GM23248 (cell line): ENCODE results near the gene KCNA3. TPM values are rescaled to one million over a fixed set of nuclear protein-coding genes. Genes with fewer than 3 reads are reported as not detected.

Experiments
- DNase-seq: peaks from one replicate; pipeline ENCODE4 v3.0.0-alpha.2; 2015
- H2AFZ ChIP-seq: fragments of 200-600 bp; sonication (generic); 2 replicates; pipeline ENCODE4 v1.6.1; 2016; ENCODE audit warnings: antibody characterized with exemption
- H3F3A ChIP-seq: fragments of 200-600 bp; sonication (generic); 2 replicates; pipeline ENCODE4 v1.6.1; 2016; ENCODE audit warnings: mild to moderate bottlenecking, antibody characterized with exemption, mixed run types; ENCODE audit not compliant: insufficient read depth
- H3K27ac ChIP-seq: fragments of 200-600 bp; sonication (generic); 2 replicates; pipeline ENCODE4 v1.5.1; 2016; ENCODE audit warnings: mild to moderate bottlenecking
- H3K27me3 ChIP-seq: fragments of 200-600 bp; sonication (generic); replicated peaks from 2 replicates; pipeline ENCODE4 v1.6.1; 2016; ENCODE audit warnings: mild to moderate bottlenecking; ENCODE audit not compliant: insufficient read depth
- H3K36me3 ChIP-seq: fragments of 200-600 bp; sonication (generic); 2 replicates; pipeline ENCODE4 v1.6.1; 2016; ENCODE audit warnings: low read depth, mild to moderate bottlenecking
- H3K4me1 ChIP-seq: fragments of 200-600 bp; sonication (generic); 2 replicates; pipeline ENCODE4 v1.6.1; 2016; ENCODE audit warnings: mild to moderate bottlenecking; ENCODE audit not compliant: insufficient read depth
- H3K4me2 ChIP-seq: fragments of 200-600 bp; sonication (generic); one replicate; pipeline ENCODE4 v1.6.1; 2016; ENCODE audit warnings: mild to moderate bottlenecking; ENCODE audit not compliant: unreplicated experiment
- H3K4me3 ChIP-seq: fragments of 200-600 bp; sonication (generic); 2 replicates; pipeline ENCODE4 v1.5.1; 2016; ENCODE audit warnings: mild to moderate bottlenecking
- H3K79me2 ChIP-seq: fragments of 200-600 bp; sonication (generic); 2 replicates; pipeline ENCODE4 v1.6.1; 2016; ENCODE audit warnings: mild to moderate bottlenecking; ENCODE audit not compliant: insufficient read depth
- H3K9ac ChIP-seq: fragments of 200-600 bp; sonication (generic); 2 replicates; pipeline ENCODE4 v1.6.1; 2016; ENCODE audit warnings: mild to moderate bottlenecking
- H3K9me2 ChIP-seq: fragments of 200-600 bp; sonication (generic); 2 replicates; pipeline ENCODE4 v1.6.1; 2016; ENCODE audit warnings: mixed run types, mild to moderate bottlenecking, moderate library complexity; ENCODE audit not compliant: insufficient read depth
- H3K9me3 ChIP-seq: fragments of 200-600 bp; sonication (generic); one replicate; pipeline ENCODE4 v1.6.1; 2017; ENCODE audit warnings: low read depth
- H4K20me1 ChIP-seq: fragments of 200-600 bp; sonication (generic); 2 replicates; pipeline ENCODE4 v1.6.0; 2016; ENCODE audit not compliant: insufficient read depth
- EZH2 ChIP-seq: fragments of 200-600 bp; sonication (generic); IDR thresholded peaks from 2 replicates; pipeline ENCODE4 v1.6.1; 2018; ENCODE audit warnings: antibody characterized with exemption, mild to moderate bottlenecking; ENCODE audit not compliant: insufficient read depth, poor library complexity, severe bottlenecking
- EZH2phosphoT487 ChIP-seq: fragments of 200-600 bp; sonication (generic); IDR thresholded peaks from 2 replicates; pipeline ENCODE4 v1.6.1; 2018; ENCODE audit warnings: antibody characterized with exemption, moderate library complexity, mild to moderate bottlenecking, low read depth; ENCODE audit not compliant: insufficient read depth
- WGBS, 2 experiments: methylation state at CpG; one replicate each; pipeline ENCODE4 v1.1.6; 2015 to 2017; ENCODE audit warnings: low lambda C conversion rate in 2 of 2, low coverage in 1 of 2; ENCODE audit errors: missing lambda C conversion rate in 2 of 2; 5-methylcytosine and 5-hydroxymethylcytosine counted together
- in situ Hi-C: fragments of 300-500 bp; cut with MboI; formaldehyde crosslinking; loops from 2 replicates; pipeline ENCODE4 v1.15.0; 2020
- polyA plus RNA-seq: library from polyadenylated mRNA; unstranded; fragments of >200 nt; fragmentation: Nextera tagmentation; extraction: Ambion mirVana; gene quantifications from 2 replicates; pipeline ENCODE4 v1.2.1, GENCODE V29; 2016
- total RNA-seq: library from RNA; depleted of rRNA; stranded (reverse); fragments of >200 nt; shearing (Covaris generic); gene quantifications from 2 replicates; pipeline ENCODE4 v1.2.3, GENCODE V29; 2014

KCNA3 gene
- total and polyA plus RNA-seq, 2 experiments from 2014 or later: not detected

GRCh38 chr1:110717179-110717578 lies 42.4 kb upstream of the KCNA3 start:
- Histone ChIP-seq H3K79me2 (no peaks in the 10 kb centered on the region), H3K27me3 (no peaks in the 10 kb centered on the region), H3K4me2 (no peak overlapping the region), H2AFZ (no peak overlapping the region), H3K4me1 (no peaks in the 10 kb centered on the region), H3K4me3 (no peak overlapping the region), H3K9me2 (no peaks in the 10 kb centered on the region), H4K20me1 (no peaks in the 10 kb centered on the region), H3K27ac (no peak overlapping the region), H3K36me3 (no peaks in the 10 kb centered on the region), H3K9ac (no peak overlapping the region), H3K9me3 (no peaks in the 10 kb centered on the region), H3F3A (no peaks in the 10 kb centered on the region)
- no peak for TF ChIP-seq EZH2
- TF ChIP-seq EZH2phosphoT487: no peak
- in situ Hi-C loops: no loop called here
- no peak for DNase-seq
- WGBS, 2 experiments: 47 to 56% methylated on average over 6 of the region's 6 CpGs

DNA sequence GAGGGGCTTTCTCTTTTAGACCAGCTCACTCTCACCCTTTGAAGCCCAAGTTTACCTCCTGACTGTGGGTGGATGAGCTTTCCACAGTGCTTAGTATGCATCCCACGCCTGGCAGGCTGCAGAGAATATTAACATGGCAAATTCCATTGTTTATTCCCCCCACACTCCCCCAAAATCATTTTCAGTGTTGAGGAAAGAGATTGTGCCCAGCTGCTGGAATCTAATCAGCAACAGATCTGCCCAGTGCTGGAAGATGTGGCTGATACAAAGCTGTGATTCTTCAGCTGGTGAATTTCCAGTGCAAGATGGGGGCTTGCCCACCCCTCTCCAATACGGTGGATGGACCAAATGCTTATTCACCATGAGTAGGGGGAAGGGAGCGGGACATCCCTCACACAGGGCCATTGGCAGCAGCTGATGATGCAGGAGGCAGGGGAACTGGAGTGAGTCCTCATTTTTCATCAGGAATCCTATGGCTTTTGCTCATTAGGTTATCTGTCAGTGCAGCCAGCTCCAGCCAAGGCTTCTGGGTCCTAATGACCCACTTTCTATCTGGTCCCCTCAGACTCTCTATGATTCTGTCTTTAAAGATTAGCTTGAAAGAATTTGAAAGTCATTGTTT lies 39.7 kb upstream of the KCNA3 start:
- in situ Hi-C loops: no loop called here
- TF ChIP-seq EZH2 (no peak), EZH2phosphoT487 (no peak)
- H3K27me3 ChIP-seq: 0 out of 2 replicates have a peak, but pooled peaks cover 2% of the 10 kb centered on the region
- no peaks in the 10 kb centered on the region for H3K36me3 ChIP-seq
- no peaks in the 10 kb centered on the region for H4K20me1 ChIP-seq
- DNase-seq: no peak
- 0 to 12% methylated on average over 3 of the region's 3 CpGs for WGBS, 2 experiments
- no peak overlapping the region for H2AFZ ChIP-seq
- no peak overlapping the region for H3K4me3 ChIP-seq
- H3F3A ChIP-seq: no peaks in the 10 kb centered on the region
- H3K9ac ChIP-seq: no peak overlapping the region
- no peak overlapping the region for H3K4me2 ChIP-seq
- no peaks in the 10 kb centered on the region for H3K9me2 ChIP-seq
- no peaks in the 10 kb centered on the region for H3K9me3 ChIP-seq
- H3K4me1 ChIP-seq: no peaks in the 10 kb centered on the region
- no peaks in the 10 kb centered on the region for H3K79me2 ChIP-seq
- no peak overlapping the region for H3K27ac ChIP-seq

GRCh38 chr1:110713221-110713620 lies 38.5 kb upstream of the KCNA3 start:
- H3K36me3 ChIP-seq: no peaks in the 10 kb centered on the region
- H2AFZ ChIP-seq: no peak overlapping the region
- H3K27me3 ChIP-seq: 0 out of 2 replicates have a peak, but pooled peaks cover 2% of the 10 kb centered on the region
- no peak overlapping the region for H3K9ac ChIP-seq
- TF ChIP-seq EZH2phosphoT487 (no peak), EZH2 (no peak)
- H3K79me2 ChIP-seq: no peaks in the 10 kb centered on the region
- no peak overlapping the region for H3K27ac ChIP-seq
- DNase-seq: no peak
- no peaks in the 10 kb centered on the region for H3K9me2 ChIP-seq
- no peaks in the 10 kb centered on the region for H3K9me3 ChIP-seq
- in situ Hi-C loops: no loop called here
- no peak overlapping the region for H3K4me3 ChIP-seq
- no peaks in the 10 kb centered on the region for H3F3A ChIP-seq
- no peaks in the 10 kb centered on the region for H3K4me1 ChIP-seq
- H4K20me1 ChIP-seq: no peaks in the 10 kb centered on the region
- H3K4me2 ChIP-seq: no peak overlapping the region
- whole genome bisulfite sequencing, 2 experiments: 10 to 23% methylated on average over 3 of the region's 3 CpGs

DNA sequence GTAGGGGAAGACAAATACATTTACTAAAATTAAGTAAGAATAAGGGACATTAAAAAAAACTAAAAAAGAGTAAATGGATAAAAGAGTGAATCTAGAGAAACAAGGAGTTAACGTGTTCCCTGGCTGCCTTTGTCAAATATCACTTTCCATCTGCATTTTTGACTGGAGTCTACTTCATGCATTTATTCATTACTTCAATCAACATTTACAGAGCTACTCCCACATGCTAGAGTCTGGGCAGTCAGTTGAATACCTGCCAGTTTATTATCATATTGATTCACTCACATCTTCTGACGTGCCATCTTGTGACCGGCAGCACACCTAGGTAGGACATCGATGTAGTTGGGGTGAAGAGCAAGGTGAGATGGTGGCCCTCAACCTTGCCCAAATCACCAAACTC lies 35.6 kb upstream of the KCNA3 start:
- no peaks in the 10 kb centered on the region for H3K36me3 ChIP-seq
- no peaks in the 10 kb centered on the region for H4K20me1 ChIP-seq
- H3K4me2 ChIP-seq: no peak overlapping the region
- no peaks in the 10 kb centered on the region for H3F3A ChIP-seq
- in situ Hi-C loops: no loop called here
- TF ChIP-seq EZH2: no peak
- no peak for TF ChIP-seq EZH2phosphoT487
- H2AFZ ChIP-seq: no peak overlapping the region
- no peaks in the 10 kb centered on the region for H3K9me2 ChIP-seq
- no peak overlapping the region for H3K27ac ChIP-seq
- no peaks in the 10 kb centered on the region for H3K4me1 ChIP-seq
- H3K4me3 ChIP-seq: no peak overlapping the region
- no peak overlapping the region for H3K9ac ChIP-seq
- DNase-seq: no peak
- no peaks in the 10 kb centered on the region for H3K79me2 ChIP-seq
- 0 out of 2 replicates have a peak, but pooled peaks cover 2% of the 10 kb centered on the region for H3K27me3 ChIP-seq
- no peaks in the 10 kb centered on the region for H3K9me3 ChIP-seq
- WGBS, 2 experiments: 38 to 51% methylated on average over 4 of the region's 4 CpGs

- no peaks in the 10 kb centered on the region for H4K20me1 ChIP-seq
- TF ChIP-seq EZH2: no peak
- TF ChIP-seq EZH2phosphoT487: no peak
- no peaks in the 10 kb centered on the region for H3K4me1 ChIP-seq
- H3K9me2 ChIP-seq: no peaks in the 10 kb centered on the region
- 0 to 4% methylated on average over 1 of the region's 1 CpG for WGBS, 2 experiments
- H2AFZ ChIP-seq: no peak overlapping the region
- H3F3A ChIP-seq: no peaks in the 10 kb centered on the region
- H3K9ac ChIP-seq: no peak overlapping the region
- in situ Hi-C loops: no loop called here
- H3K27me3 ChIP-seq: 0 out of 2 replicates have a peak, but pooled peaks cover 2% of the 10 kb centered on the region
- no peak overlapping the region for H3K4me3 ChIP-seq
- DNase-seq: no peak
- H3K79me2 ChIP-seq: no peaks in the 10 kb centered on the region
- H3K36me3 ChIP-seq: no peaks in the 10 kb centered on the region
- H3K4me2 ChIP-seq: no peak overlapping the region
- no peak overlapping the region for H3K27ac ChIP-seq
- H3K9me3 ChIP-seq: no peaks in the 10 kb centered on the region
Measured at GRCh38 chr1:110708974-110709440, 34.3 kb upstream of the KCNA3 start.
